Measurements from ENCODE around the gene FBXO48. TPM values are rescaled to one million over a fixed set of nuclear protein-coding genes. Genes with fewer than 3 reads are reported as not detected.
A peak's percentile ranks its signal among the peaks of the same experiment; 100 is the strongest.

FBXO48 gene
- total RNA-seq, 1 experiment from 2014 or later: 2.5 TPM

- Mint-ChIP-seq H3K4me1 (ENCODE audit: low read depth, unreplicated experiment) (peaks cover under 1% of the 10 kb centered on the region), H3K36me3 (ENCODE audit: insufficient read depth, unreplicated experiment) (peaks cover 22% of the 10 kb centered on the region), H3K27ac (ENCODE audit: unreplicated experiment) (no peak overlapping the region), H3K4me3 (ENCODE audit: low read depth, unreplicated experiment) (no peak overlapping the region), H3K9me3 (ENCODE audit: low read depth, unreplicated experiment) (no peaks in the 10 kb centered on the region), H3K27me3 (ENCODE audit: unreplicated experiment) (no peaks in the 10 kb centered on the region)
- no peak for DNase-seq
- CTCF ChIA-PET: interaction anchor here (0.8 to 1.6 kb wide), 10 partner anchors 24 to 468 kb away, joined by 3 to 12 read pairs (median 5); no protein-coding TSS in a partner anchor
- peak; percentile 38 for TF ChIP-seq CTCF (IDR thresholded peaks at IDR 0.05; ENCODE audit: unreplicated experiment)
- intact Hi-C loops (cut with micrococcal nuclease; ENCODE audit: unreplicated experiment): loop anchor here (1.0 to 10.0 kb wide), 3 partner anchors 252 to 1189 kb away; no protein-coding TSS in a partner anchor
- no TSS peak for BruUV-seq (replicated peaks)
These were observed 3.7 kb downstream of the FBXO48 start for GRCh38 chr2:68463287-68463877.

DNA sequence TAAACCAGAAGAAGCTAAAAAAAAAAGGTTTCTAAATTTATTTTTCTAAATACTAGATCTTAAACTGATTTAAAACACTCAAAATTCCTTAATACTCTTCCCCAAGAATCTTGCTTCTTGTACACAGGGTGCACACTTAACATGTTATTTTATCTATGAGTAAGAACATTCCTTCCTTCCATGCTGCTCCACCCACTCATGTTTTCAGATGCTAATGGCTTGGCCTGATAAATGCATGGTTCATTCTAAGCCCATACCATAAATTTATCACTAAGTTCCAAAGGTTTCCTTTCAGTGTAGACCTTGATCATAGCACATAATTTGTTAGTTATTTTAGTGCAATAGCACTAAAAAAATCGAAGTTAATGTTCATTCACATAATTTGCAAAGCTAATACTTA is 8.1 kb downstream of the FBXO48 start:
- no peaks in the 10 kb centered on the region for H3K4me1 Mint-ChIP-seq (ENCODE audit: low read depth, unreplicated experiment)
- CTCF ChIA-PET: interaction anchor here (1.1 kb wide), 1 partner anchor 8 kb away, joined by 3 read pairs; the partner anchor contains the start of genes APLF and FBXO48
- H3K36me3 Mint-ChIP-seq (ENCODE audit: insufficient read depth, unreplicated experiment): no peaks in the 10 kb centered on the region
- no peak overlapping the region for H3K4me3 Mint-ChIP-seq (ENCODE audit: low read depth, unreplicated experiment)
- no peaks in the 10 kb centered on the region for H3K9me3 Mint-ChIP-seq (ENCODE audit: low read depth, unreplicated experiment)
- peaks cover 8% of the 10 kb centered on the region for H3K27me3 Mint-ChIP-seq (ENCODE audit: unreplicated experiment)
- H3K27ac Mint-ChIP-seq (ENCODE audit: unreplicated experiment): no peak overlapping the region
- TF ChIP-seq CTCF (IDR thresholded peaks at IDR 0.05; ENCODE audit: unreplicated experiment): no peak
- intact Hi-C loops (cut with micrococcal nuclease; ENCODE audit: unreplicated experiment): no loop called here
- no TSS peak for BruUV-seq (replicated peaks)
- no peak for DNase-seq

- H3K9me3 Mint-ChIP-seq (ENCODE audit: low read depth, unreplicated experiment): no peaks in the 10 kb centered on the region
- H3K27me3 Mint-ChIP-seq (ENCODE audit: unreplicated experiment): peaks cover 8% of the 10 kb centered on the region
- TF ChIP-seq CTCF (IDR thresholded peaks at IDR 0.05; ENCODE audit: unreplicated experiment): no peak
- CTCF ChIA-PET: no interaction called here
- no peaks in the 10 kb centered on the region for H3K36me3 Mint-ChIP-seq (ENCODE audit: insufficient read depth, unreplicated experiment)
- DNase-seq: no peak
- intact Hi-C loops (cut with micrococcal nuclease; ENCODE audit: unreplicated experiment): no loop called here
- H3K4me1 Mint-ChIP-seq (ENCODE audit: low read depth, unreplicated experiment): no peaks in the 10 kb centered on the region
- BruUV-seq (replicated peaks): no TSS peak
- H3K27ac Mint-ChIP-seq (ENCODE audit: unreplicated experiment): no peak overlapping the region
- no peak overlapping the region for H3K4me3 Mint-ChIP-seq (ENCODE audit: low read depth, unreplicated experiment)
These were observed 10.9 kb downstream of the FBXO48 start for GRCh38 chr2:68456198-68456597.

DNA sequence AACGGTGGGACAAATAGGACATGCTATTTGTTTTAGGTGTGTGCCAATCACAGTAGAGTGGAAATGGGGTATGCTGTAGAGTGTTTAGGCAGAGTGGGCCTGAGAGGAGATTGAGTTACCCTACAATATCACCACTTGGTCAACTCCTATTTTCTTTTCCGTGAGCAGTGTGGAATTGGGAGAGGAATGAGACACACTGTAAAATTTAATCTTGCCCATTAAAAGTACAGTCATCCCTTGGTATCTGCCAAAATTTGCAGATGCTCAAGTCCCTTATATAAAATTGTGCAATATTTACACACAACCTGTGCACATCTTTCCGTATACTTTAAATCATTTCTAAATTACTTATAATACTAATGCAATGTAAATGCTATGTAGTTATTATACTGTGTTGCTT is 12.4 kb downstream of the FBXO48 start:
- Mint-ChIP-seq H3K27ac (ENCODE audit: unreplicated experiment) (no peak overlapping the region), H3K36me3 (ENCODE audit: insufficient read depth, unreplicated experiment) (no peaks in the 10 kb centered on the region), H3K9me3 (ENCODE audit: low read depth, unreplicated experiment) (no peaks in the 10 kb centered on the region), H3K27me3 (ENCODE audit: unreplicated experiment) (peaks cover 8% of the 10 kb centered on the region), H3K4me3 (ENCODE audit: low read depth, unreplicated experiment) (no peak overlapping the region), H3K4me1 (ENCODE audit: low read depth, unreplicated experiment) (no peaks in the 10 kb centered on the region)
- no peak for TF ChIP-seq CTCF (IDR thresholded peaks at IDR 0.05; ENCODE audit: unreplicated experiment)
- CTCF ChIA-PET: no interaction called here
- BruUV-seq (replicated peaks): no TSS peak
- no peak for DNase-seq
- intact Hi-C loops (cut with micrococcal nuclease; ENCODE audit: unreplicated experiment): no loop called here
